NCI-H2107 treated with DMSO at 0.1 percent for 48 hours (cell line): ENCODE data around the gene SERTAD1.
A peak's percentile ranks its signal among the peaks of the same experiment; 100 is the strongest.

ENCODE experiments used
- DNase-seq: peaks from one replicate; lab custom pipeline; 2025; ENCODE audit not compliant: unreplicated experiment; lab: John Stamatoyannopoulos, UW

Gene SERTAD1

DNA sequence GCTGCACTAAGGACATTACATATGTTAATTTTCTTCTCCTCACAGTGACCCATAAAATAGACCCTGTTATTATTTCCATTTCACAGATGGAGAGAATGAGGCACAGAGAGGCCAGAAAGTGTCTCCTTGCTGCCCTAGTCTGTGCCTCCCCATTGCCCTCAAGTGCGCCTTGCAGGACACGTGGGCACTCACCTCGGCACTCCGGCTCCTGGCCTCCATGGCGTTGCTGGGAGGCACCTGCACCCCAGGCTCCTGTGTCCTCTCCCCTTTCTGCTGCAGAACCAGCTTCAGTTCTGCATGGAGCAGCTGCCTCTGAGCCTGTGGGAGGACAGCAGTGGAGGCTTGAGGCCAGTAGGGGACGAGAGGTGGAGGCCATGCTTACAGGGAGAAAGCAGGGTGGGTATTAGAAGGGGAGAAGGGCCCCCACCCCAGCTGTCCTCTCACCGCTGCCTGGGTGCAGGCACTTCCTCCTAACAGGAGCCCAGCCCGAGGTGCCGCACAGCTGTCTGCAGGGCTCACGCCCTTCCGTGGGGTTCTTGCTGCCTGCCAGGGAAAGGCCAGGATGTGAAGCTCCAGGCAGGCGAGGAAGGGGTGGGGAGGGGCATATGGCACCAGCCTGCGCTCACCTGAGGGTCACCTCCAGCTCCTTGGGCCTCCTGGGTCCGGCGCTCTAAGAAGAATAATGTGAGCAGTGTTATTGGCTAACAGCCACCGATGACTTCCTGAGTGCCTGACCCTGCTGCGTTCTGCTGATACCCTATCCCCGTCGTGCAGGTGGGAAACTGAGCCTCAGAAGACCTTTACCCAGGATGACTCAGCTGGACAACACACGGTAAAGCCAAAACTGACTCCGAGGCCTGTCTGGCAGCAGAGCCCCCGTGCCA, 17.8 kb downstream of the SERTAD1 start:
- no peak for DNase-seq

DNA sequence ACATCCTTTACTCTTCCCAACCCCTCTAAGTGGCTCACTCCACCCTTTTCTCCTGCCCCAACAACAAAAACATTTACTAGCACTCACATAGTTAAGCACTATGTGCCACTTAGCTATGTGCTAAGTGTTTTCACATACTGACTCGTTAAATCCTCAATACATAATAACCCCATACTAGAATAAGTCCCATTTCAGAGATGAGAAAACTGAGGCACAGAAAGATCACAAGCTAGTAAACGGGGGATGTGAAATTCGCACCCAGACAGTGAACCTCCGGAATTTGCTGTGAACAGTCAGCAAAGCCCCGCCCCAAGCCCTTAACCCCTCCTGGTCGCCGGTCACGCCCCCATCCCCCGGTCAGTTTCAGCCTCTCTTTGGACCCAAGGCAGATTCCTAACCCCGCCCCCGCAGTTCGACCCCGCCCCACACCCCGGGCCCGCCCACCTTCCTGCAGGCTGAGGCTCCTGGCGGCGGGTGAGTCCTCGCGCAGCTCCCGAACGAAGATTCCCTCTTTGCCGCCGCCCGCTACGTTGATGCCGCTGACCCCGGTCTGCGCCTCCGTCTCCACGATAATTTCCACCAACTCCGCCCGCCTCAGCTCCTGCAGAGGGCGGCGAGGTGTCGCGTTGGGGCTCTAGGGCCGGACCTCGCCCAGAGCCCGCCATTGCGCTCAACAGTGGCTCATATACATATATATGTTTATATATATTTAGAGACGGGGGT, 22.4 kb downstream of the SERTAD1 start:
- DNase-seq = peak; percentile 13

DNA sequence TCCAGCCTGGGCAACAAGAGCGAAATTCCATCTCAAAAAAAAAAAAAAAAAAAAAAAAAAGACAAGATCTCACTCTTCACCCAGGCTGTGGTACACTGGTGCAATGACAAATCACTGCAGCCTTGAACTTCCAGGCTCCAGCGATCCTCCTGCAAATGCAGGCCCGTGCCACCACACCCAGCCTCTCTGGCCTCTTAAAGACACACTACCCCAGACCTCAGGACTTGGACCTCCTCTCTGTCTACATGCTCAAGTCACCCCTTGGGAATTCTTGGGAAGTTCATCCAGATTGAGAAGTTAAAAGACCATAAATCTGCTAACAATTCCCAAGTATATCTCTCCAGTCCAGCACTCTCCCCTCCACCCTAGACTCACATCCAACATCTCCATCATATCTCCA, 25.2 kb downstream of the SERTAD1 start:
- no peak for DNase-seq

DNA sequence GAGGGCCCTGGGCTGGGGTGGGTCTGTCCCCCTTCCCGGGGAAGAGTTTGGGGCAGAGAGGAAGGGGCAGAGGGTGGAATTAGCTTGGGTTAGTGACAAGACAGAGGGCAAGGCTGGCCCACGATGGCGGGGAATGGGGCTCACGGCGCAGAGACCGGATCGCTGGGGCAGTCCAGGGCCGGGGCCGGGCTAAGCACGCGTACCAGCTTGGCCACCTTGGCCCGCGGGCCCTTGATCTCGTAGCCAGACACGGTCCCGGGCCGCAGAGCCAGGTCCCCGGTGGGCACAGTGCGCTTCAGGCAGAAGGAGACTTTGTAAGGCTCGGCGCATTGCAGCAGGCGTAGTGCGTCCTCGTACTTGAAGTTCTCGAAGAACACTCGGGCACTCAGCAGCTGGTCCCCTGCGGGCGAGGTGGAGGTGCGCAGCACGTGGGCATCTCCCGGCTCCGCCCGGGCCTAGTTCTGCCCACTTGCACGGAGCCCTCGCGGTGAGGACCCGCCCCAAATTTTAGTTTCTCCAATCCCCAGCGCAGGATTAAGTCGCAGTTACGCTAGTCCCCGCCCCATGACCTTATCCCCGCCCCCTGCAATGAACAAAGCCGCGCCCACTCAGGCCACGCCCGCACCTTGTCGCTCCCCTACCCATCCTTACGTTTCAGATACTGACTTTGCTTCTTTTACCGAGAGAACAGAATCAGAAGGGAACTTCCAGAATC, 27.2 kb downstream of the SERTAD1 start:
- DNase-seq = no peak

DNA sequence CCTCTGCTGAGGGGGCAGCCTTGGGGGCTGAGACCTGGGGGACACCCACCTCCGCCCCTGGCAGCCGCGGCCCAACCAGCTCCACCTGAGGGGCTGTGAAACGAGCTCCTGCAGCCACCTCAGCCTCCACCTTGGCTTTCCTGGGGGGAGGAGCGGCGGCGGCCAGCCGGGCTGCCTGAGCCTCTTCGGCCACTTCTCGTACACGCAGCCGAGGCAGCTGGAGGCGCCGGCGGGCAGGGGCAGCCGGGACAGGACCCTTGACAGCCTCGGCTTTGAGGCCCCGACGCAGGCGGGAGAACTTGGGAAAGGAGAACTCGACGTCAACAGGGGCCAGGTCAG, 28.3 kb downstream of the SERTAD1 start:
- DNase-seq = no peak

DNA sequence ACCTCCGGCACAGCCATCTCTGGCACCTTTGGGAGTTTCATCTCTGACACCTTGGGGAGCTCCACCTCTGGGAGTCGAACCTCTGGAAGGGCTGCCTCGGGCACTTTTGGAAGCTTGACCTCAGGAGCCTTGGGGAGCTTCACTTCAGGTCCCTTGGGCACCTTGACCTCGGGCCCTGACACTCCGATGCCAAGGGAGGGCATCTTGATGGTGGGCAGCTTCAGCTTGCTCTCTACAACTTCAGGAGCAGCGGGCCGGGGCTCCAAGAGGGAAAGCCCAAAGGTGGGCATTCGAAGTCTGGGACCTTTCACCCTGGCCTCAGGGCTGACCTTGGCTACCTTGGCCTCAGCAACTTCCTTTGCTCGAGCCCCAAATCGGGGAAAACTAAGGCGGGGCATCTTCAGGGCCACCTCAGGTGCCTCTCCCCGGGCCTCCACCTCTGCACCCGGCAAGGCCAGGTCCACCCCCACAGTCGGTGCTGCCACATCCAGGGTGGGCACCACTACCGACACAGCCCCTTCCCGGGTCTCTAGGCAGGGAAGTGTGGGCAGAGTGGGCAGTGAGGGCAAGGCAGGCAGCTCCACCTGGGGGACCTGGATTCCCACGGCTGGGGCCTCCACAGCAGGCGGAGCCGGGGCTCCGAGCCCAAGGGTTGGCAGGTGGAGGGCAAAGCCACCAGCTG, 28.8 kb downstream of the SERTAD1 start:
- no peak for DNase-seq

DNA sequence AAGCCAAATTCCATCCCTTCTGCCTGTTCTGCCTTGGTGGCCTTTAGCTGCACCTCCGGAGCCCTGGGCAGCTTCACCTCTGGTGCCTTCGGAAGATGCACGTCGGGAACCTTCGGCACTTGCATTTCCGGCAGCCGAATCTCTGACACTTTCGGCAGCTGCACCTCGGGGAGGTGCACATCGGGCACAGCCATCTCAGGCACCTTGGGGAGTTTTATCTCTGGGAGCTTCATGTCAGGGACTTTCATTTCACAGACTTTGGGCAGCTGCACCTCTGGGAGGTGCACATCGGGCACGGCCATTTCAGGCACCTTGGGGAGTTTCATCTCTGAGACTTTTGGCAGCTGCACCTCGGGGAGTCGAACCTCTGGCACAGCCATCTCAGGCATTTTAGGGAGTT, 29.8 kb downstream of the SERTAD1 start:
- no peak for DNase-seq

DNA sequence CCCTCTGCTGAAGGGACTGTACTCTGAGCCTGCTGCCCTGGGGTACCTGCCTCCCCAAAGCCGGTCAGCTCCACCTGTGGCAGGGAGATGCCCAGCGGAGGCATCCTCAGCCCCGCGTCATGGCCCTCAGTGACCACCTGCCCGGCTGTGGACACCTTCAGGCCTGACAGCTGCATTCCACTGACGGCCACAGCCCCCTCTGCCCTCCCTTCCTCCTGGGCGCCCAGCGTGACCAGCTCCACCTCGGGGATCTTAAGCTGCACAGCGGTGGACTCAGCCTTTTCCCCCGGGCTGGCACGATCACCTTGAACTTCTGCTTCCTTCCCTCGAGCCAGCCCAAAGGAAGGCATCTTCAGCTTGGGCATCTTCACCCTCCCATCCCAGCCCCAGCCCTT, 31.0 kb downstream of the SERTAD1 start:
- no peak for DNase-seq

DNA sequence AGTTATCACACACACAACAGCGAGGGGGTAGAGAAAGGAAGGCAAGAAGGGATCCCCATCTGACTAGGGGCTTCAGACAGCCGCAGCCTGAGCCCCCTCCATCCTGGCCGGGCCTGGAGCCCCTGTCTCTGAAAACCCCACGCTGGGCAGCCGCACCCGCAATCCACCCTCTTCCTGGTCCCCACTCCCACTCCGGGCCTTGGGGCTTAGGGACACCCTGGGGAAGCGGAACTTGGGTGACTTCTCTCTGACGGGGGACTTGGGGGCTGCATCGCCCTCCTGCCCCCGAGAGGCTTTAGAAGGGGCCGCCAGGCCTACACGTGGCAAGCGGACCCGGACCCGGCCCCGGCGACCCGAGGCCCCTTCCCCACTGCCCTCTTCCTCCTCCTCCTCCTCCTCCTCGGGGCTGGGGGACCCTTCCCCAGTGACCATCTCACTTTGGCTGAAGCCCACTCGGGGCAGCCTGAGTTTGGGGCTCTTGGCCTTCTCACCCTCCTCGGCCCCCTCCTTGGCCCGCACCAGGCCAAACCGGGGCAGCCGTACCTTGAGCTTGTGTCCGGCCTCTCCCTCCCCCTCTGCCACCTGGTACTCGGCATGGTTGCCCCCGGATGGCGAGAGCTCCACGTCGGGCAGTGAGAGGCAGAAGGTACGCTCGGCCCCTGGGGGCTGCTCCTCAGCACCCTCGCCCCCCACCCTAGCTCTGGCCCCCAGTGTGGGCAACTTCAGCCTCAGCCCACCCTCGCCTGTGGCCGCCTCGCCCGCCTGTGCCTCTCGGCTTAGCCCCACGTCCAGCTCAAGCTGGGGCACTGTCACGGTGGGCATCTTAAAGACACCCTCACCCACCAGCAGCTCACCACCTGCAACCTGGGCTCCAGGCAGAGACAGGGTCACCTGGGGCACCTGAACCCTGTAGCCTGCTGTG, 31.6 kb downstream of the SERTAD1 start:
- DNase-seq = no peak

DNA sequence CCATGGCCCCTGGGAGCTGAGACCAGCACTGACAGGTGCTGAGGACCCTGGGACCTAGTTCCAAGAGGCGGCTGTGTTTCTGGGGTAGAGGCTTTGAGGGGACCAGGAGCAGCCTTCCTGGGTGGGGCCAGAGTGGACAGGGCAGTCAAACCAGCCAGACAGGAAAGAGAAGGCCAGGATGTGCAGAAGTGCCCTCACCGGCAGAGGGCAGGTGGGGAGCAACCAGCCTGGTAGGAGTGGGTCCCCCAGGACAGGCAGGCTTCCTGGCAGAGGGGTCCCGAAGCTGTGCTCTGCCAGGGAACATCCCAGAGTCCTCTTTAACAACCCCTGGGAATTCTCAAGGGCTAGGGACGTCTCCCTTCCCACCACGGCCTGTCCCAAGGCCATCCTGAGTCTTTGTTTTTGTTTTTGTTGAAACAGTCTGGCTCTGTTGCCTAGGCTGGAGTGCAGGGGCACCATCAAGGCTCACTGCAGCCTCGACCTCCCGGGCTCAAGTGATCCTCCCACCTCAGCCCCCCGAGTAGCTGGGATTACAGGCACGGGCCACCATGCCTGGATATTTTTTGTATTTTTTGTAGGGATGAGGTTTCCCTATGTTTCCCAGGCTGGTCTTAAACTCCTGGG, 32.8 kb downstream of the SERTAD1 start:
- DNase-seq = no peak

DNA sequence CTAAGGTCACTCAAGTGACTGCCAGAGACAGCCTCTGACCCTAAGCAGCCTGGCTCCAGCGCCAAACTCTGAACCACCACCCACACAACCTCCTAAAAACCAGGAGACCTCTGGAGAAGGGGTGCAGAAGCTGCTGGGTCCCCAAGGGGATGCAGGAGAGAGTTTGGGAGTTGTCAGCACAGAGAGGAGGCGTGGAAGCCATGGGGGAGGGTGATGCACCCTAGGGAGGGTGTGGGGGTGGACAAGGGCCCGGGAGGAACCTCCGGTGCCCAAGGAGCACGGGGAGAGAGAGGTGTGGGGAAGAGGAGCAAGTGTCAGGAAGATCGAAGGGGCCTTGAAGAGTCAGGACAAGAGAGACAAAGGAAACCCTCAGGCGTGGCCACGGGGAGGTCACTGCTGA, 33.7 kb downstream of the SERTAD1 start:
- DNase-seq = no peak

DNA sequence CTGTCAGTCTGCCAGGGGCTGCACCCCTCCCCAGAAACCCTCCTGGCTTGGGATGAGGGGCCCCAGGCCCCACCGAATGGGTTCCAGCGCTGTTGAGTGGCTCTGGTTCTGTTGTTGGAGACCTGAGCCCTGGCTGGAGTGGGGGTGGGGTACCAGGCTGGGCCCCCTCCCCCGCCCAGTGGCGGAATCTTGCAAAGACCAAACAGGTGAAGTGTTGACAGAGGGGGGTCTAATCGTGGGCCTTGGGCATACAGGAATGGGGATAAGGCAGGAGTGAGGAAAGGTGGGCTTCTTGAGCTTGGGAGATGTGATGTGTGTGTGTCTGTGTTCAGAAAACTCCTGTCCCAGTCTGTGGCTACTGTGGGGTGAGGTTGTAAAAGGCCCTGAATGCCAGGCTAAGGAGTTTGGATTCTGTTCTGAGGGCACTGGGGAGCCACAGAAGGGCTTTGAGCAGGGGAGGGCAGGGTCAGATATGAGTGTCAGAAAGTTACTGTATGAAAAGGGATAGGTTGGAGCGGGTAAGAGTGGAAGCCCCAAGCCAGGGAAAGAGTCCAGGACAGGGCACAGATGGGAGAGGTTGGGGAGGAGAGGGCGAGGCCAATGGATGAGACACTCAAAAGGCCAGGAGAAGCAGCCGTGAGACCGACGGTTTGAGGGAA, 35.6 kb downstream of the SERTAD1 start, which contains the start of gene HIPK4:
Gene HIPK4, minus strand, starts transcription at position 98 of the 659 bp plus-strand sequence. CDS start 279 bp downstream, outside the sequence.
- no peak for DNase-seq

DNA sequence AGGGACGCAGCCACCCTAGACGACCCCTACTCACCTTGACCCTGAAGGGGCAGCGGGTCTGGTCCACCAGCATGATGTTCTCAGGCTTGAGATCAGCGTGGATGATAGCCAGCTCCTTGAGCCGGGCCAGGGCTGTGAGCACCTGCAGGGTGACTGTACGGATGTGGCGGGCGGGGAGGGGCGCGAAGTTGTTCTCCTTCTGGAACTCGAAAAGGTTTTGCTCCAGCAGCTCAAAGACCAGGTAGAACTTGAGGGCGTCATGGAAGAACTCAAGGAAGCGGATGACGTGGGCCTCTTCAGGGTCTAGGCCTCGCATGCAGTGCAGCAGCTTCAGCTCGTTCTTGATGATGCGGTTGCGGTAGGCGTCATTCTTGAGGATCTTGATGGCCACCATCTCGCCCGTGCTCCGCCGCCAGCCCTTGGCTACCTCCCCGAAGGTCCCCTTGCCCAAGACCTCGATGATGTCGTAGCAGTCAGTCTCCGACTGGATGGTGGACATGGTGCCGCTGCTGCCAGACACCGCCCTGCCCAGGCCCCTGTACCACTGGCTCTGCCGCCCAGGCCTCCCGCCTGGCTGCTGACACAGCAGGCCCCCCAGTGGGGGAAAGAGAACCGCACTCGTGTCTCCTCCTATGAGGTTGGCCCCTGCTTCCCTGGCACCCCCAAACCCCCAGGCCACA, 36.2 kb downstream of the SERTAD1 start:
- DNase-seq = no peak

DNA sequence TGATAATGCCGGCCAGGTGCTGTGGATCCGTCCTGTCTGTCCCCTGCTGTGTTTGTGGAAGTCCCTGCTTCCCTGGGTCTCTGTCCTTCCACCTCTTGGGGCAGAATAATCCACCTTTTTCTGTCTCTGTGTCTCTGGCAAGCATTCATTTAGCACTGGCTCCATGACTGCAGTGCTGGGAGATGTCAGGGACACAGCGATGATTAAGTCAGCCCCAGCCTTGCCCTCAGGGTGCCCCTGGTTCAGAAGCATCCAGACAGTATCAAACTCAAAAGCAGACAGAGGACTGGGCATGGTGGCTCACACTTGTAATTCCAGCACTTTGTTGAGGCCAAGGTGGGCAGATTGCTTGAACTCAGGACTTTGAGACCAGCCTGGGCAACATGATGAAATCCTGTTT, 37.3 kb downstream of the SERTAD1 start:
- no peak for DNase-seq

DNA sequence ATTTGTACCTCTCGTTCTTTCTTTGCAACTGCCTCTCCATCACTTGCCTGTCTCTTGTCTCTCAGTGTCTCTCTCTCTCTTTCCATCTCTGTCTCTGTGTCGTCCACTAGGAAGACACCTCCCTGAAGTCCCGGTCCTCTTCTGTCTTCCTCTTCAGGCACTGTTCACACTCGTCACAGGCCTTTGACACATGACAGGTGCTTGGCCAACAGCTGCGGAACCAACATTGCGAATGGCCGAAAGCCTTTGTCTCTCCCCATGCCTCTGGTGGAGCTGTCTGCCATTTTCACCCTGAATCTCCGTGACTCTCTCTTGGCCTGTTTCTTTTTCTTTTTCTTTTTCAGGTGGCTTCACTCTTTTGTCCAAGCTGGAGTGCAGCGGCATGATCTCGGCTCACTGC, 38.6 kb downstream of the SERTAD1 start:
- no peak for DNase-seq

DNA sequence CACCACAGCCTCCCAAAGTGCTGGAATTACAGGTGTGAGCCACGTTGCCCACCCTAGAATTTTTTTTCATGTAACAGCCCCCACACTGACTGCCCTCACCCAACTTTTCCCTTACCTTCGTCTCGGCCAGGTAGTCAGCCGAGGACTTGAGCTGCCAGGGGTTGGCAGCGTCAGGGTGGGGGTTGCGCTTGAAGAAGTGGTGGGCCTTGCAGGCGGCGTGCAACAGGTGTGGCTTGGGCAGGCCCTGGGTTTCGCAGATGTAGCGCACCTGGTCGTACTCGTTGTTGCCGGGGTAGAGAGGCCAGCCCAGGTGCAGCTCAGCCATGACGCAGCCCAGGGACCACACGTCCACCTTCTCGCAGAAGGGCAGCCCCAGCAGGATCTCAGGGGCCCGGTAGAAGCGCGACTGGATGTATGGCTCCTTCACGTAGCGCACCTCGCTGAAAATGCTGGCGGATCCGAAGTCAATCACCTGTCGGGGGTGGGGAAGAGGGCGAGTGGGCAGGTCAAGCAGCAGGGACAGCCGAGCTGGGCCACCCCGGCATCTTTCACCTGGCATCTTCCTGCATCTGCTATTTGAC, 42.0 kb downstream of the SERTAD1 start:
- DNase-seq = no peak

DNA sequence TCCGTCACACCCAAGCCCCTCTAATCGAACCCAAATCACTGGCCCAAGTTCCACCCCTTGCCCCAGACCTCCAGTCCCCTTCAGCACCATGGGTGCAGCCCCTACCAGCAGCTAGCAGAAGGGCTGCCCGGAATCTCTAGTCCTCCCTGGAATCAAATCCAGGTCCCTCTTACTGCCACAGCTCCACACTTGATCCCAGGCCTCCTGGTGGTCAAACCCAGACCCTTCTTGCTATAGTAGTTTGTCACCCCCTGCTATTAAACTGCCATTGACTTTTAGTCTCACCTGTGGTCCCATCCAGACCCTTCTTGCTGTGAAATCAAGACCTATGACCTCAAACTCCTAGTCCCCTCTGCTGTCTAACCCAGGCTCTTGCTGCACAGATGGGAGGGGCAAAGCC, 44.5 kb downstream of the SERTAD1 start:
- DNase-seq = no peak
